Stomach smooth muscle (tissue), 2 donors: ENCODE results near the gene SH2D3C.

Source experiments
- H3K27ac ChIP-seq: one replicate; pipeline ENCODE4 v1.7.0; 2013; ENCODE audit warnings: mild to moderate bottlenecking, low read length, inconsistent platforms
- H3K27me3 ChIP-seq, 2 donors: one replicate each; pipeline ENCODE4 v1.7.0; 2013; ENCODE audit warnings: low read length in 2 of 2; ENCODE audit not compliant: insufficient read depth in 2 of 2, control insufficient read depth in 1 of 2
- H3K36me3 ChIP-seq, 2 donors: one replicate each; pipeline ENCODE4 v1.7.0; 2013; ENCODE audit warnings: low read length in 2 of 2; ENCODE audit not compliant: control insufficient read depth in 2 of 2, insufficient read depth in 2 of 2
- H3K4me1 ChIP-seq: one replicate; pipeline ENCODE4 v1.7.0; 2013; ENCODE audit warnings: low read length; ENCODE audit not compliant: control insufficient read depth, insufficient read depth
- H3K4me3 ChIP-seq, 2 donors: one replicate each; pipeline ENCODE4 v1.7.0; 2013; ENCODE audit warnings: low read length in 2 of 2
- H3K9ac ChIP-seq, 2 donors: one replicate each; pipeline ENCODE4 v1.7.0; 2013; ENCODE audit warnings: low read length in 2 of 2, mild to moderate bottlenecking in 1 of 2
- H3K9me3 ChIP-seq, 2 donors: one replicate each; pipeline ENCODE4 v1.7.0; 2013; ENCODE audit warnings: low read length in 2 of 2; ENCODE audit not compliant: control insufficient read depth in 2 of 2
- donor health status: healthy.
- donor health status: Pancreatic carcinoma.

SH2D3C gene

DNA sequence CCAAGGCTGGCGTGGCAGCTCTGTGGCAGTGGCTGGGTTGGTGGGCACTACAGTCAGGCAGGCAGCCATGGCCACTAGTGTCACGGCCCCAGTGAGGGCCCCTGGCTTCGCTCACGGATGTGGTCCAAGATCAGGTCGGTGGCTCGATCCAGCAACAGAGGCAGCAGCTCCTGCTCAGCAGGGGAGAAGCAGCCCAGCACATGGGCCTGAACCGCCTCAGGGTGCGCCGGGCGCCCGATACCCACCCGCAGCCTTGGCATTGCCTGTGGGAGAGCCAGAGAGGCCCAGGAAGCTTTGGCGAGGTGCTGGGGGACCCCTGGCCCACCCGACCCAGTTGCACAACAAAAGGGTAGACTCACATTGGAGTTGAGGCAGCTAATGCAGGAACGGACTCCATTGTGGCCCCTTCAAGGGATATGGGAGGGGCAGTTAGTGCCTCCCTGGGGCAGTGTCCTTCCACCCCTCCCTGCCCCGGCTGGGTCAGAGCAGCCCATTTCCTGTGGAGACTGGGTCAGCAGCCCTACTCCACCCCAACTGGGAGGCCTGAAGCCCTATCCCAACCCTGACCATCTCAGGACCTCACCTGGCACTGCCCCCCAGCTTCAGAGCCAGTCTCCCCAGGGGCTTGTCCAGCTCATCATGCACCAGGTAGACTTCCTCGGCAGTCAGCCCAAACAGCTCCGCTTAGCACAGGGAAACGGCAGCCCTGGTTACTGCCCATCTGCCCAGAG lies 64.3 kb downstream of the SH2D3C start:
- Histone ChIP-seq H3K36me3 (no peaks in the 10 kb centered on the region), H3K4me1 (peaks cover 18% of the 10 kb centered on the region), H3K27me3 (no peaks in the 10 kb centered on the region), H3K4me3 (peak overlapping the region; percentile 62 to 94), H3K9me3 (no peaks in the 10 kb centered on the region), H3K27ac (no peak overlapping the region), H3K9ac (peak overlapping the region in 1 of 2 donors; percentile 21)

DNA sequence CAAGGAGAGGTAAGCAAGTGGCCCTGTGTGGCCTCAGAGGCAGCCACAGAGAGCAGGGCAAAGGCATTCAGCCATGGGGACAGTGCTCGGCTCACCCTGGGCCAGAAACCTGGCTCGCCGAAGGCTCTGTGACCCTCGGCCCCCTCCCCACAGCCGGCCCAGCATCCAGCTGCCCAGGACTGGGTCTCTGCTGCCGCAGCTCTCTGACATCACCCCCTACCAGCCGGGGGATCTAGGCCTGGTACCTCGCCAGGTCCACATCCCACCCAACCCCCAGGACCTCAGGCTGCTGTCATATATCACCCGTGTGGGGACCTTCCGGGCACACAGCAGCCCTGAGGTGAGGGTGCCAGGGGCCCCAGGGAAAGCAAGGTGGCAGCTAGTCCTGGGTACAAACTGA lies 65.6 kb downstream of the SH2D3C start:
- no peaks in the 10 kb centered on the region for H3K36me3 ChIP-seq
- H3K4me1 ChIP-seq, result peaks cover 18% of the 10 kb centered on the region

GRCh38 chr9:127712371-127712770 lies 66.1 kb downstream of the SH2D3C start:
- Histone ChIP-seq H3K4me1 (peaks cover 18% of the 10 kb centered on the region), H3K36me3 (no peaks in the 10 kb centered on the region), H3K27ac (no peak overlapping the region), H3K27me3 (no peaks in the 10 kb centered on the region), H3K9me3 (no peaks in the 10 kb centered on the region), H3K9ac (no peak overlapping the region), H3K4me3 (no peak overlapping the region)

More for the DNA sequence above, 65.6 kb downstream of the SH2D3C start:
- Histone ChIP-seq H3K9me3 (no peaks in the 10 kb centered on the region), H3K4me3 (no peak overlapping the region), H3K27ac (no peak overlapping the region), H3K27me3 (no peaks in the 10 kb centered on the region), H3K9ac (no peak overlapping the region)

DNA sequence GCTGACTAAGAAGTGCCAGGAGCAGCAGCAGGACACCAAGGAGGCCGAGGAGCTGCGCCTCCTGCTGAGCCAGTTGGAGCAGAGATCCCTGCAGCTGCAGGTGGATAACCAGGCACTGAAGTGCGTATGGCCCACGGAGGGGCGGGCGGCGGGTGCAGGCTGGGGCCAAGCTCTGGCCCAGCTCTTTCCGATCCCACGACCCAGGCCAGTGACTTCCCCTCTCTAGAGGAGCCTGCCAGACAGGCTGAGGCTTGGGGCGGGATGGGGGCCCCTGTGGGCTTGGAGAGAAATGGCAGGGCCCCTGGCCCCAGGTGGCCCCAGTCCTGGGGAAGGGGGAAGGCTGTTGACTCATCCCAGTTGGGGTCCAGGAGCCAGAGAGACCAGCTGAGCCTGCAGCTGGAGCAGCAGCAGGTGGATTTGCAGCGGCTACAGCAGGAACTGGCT lies 66.6 kb downstream of the SH2D3C start:
- Histone ChIP-seq H3K27ac (no peak overlapping the region), H3K9me3 (no peaks in the 10 kb centered on the region), H3K36me3 (no peaks in the 10 kb centered on the region), H3K4me1 (peaks cover 18% of the 10 kb centered on the region), H3K27me3 (no peaks in the 10 kb centered on the region), H3K4me3 (no peak overlapping the region), H3K9ac (no peak overlapping the region)

DNA sequence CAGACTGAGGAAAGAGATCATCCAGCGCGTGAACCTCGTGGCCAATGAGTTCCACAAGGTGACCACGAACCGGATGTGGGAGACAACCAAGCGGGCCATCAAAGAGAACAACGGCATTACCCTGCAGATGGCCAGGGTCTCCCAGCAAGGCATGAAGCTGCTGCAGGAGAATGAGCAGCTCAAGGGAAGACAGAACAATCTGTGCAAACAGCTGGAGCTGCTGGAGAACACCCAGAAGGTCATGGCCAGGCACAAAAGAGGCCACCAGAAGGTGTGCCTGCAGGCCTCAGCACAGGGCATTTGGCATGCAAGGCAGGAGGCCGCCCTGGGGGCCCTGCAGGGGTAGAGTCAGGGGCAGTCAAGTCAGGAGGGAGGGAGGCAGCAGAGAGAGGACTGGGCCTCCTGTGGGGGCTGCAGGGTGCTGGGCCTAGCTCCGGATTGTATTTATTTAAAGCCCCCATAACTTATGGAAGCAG lies 67.2 kb downstream of the SH2D3C start:
- Histone ChIP-seq H3K9ac (no peak overlapping the region), H3K27me3 (no peaks in the 10 kb centered on the region), H3K4me1 (peaks cover 15% of the 10 kb centered on the region), H3K9me3 (no peaks in the 10 kb centered on the region), H3K4me3 (no peak overlapping the region), H3K27ac (no peak overlapping the region), H3K36me3 (no peaks in the 10 kb centered on the region)

GRCh38 chr9:127710204-127710783 lies 68.2 kb downstream of the SH2D3C start:
- H3K27me3 ChIP-seq, result peaks cover 0 to 2% of the 10 kb centered on the region in 2 donors
- H3K9ac ChIP-seq, result no peak overlapping the region
- no peak overlapping the region for H3K4me3 ChIP-seq
- no peak overlapping the region for H3K27ac ChIP-seq
- peaks cover 11% of the 10 kb centered on the region for H3K4me1 ChIP-seq
- H3K9me3 ChIP-seq, result no peaks in the 10 kb centered on the region
- no peaks in the 10 kb centered on the region for H3K36me3 ChIP-seq

DNA sequence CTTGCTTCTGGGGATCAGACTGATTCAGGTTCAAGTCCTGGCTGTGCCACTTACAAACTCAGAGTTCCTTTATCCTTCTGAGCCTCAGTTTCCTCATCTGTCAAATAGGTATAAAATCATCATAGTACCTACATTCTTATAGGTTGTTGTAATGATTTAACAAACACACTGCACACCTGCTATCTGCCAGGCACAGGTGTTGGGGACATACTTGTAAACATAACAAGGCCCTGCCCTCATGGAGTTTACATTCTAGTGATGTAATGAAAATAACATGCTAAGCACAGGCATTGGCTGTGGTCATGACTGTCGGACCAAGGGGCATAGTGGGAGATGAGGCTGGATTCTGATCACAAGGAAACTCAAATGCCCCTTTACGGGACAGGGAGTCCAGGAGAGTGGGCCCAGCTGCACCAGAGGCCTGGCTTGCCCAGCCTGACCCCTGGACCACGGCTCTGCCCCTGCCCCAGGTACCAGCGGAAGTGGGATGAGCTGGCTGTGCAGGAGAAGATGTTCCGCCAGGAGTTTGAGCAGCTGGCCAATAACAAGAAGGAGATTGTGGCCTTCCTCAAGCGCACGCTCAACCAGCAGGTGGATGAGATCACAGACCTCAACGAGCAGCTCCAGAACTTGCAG lies 69.4 kb downstream of the SH2D3C start:
- H3K4me1 ChIP-seq, result peaks cover 2% of the 10 kb centered on the region
- H3K9ac ChIP-seq, result no peak overlapping the region
- H3K4me3 ChIP-seq, result no peak overlapping the region
- no peak overlapping the region for H3K27ac ChIP-seq
- H3K27me3 ChIP-seq, result peaks cover 0 to 2% of the 10 kb centered on the region in 2 donors
- no peaks in the 10 kb centered on the region for H3K9me3 ChIP-seq
- no peaks in the 10 kb centered on the region for H3K36me3 ChIP-seq

GRCh38 chr9:127707766-127708165 lies 70.7 kb downstream of the SH2D3C start:
- Histone ChIP-seq H3K9ac (no peak overlapping the region), H3K4me1 (no peaks in the 10 kb centered on the region), H3K36me3 (no peaks in the 10 kb centered on the region), H3K9me3 (no peaks in the 10 kb centered on the region), H3K27me3 (peaks cover 0 to 2% of the 10 kb centered on the region in 2 donors), H3K4me3 (no peak overlapping the region), H3K27ac (no peak overlapping the region)

- Histone ChIP-seq H3K27ac (no peak within 1 kb of the TSS), H3K4me1 (no peaks in the 10 kb centered on the region), H3K27me3 (peaks cover 0 to 2% of the 10 kb centered on the region in 2 donors), H3K9me3 (no peaks in the 10 kb centered on the region), H3K36me3 (no peaks in the 10 kb centered on the region), H3K4me3 (no peak within 1 kb of the TSS), H3K9ac (no peak within 1 kb of the TSS)
Measured at GRCh38 chr9:127706836-127707241, 71.6 kb downstream of the SH2D3C start, which contains the start of gene CFAP157. TSS of gene CFAP157 (plus strand) at chr9:127706988. CDS start at chr9:127707032, 44 bp downstream.

- H3K4me1 ChIP-seq, result no peaks in the 10 kb centered on the region
- no peak overlapping the region for H3K9ac ChIP-seq
- no peak overlapping the region for H3K27ac ChIP-seq
- no peaks in the 10 kb centered on the region for H3K36me3 ChIP-seq
- H3K27me3 ChIP-seq, result peaks cover 0 to 2% of the 10 kb centered on the region in 2 donors
- no peak overlapping the region for H3K4me3 ChIP-seq
- no peaks in the 10 kb centered on the region for H3K9me3 ChIP-seq
Measured at GRCh38 chr9:127705577-127706379, 72.7 kb downstream of the SH2D3C start.
